ENCODE results near the gene MAP2K4. TPM values are rescaled to one million over a fixed set of nuclear protein-coding genes. Genes with fewer than 3 reads are reported as not detected.

MAP2K4 gene
- total RNA-seq, 1 donor from 2014 or later, result 22.9 TPM

DNA sequence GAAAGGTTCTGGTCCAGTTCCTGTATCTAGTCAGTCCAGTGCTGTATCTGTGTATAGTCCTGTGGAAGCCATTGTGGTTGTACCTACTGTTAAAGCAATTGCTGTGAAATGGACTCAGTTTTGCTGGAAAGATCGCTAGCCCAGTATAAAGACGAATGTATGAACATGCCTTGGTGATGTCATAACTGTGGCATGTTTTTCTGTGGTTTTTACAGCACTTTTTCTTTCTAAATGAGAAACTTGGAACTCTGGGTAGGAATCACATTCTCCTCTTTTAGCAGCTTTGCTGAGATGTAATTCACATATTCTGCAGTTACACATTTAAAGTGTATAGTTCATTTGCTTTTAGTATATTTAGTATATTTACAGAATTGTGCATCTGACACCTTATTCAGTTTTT lies 58.1 kb downstream of the MAP2K4 start:
- Mint-ChIP-seq H3K27me3 (ENCODE audit: unreplicated experiment) (no peaks in the 10 kb centered on the region), H3K36me3 (ENCODE audit: unreplicated experiment) (peaks cover 26% of the 10 kb centered on the region), H3K27ac (ENCODE audit: unreplicated experiment) (peak overlapping the region; percentile 83), H3K9me3 (ENCODE audit: unreplicated experiment) (no peaks in the 10 kb centered on the region), H3K4me3 (ENCODE audit: unreplicated experiment) (no peak overlapping the region), H3K4me1 (ENCODE audit: unreplicated experiment) (peaks cover 24% of the 10 kb centered on the region)
- no peak for DNase-seq (ENCODE audit: extremely low spot score, unreplicated experiment)
- TF ChIP-seq, protein P1, sequence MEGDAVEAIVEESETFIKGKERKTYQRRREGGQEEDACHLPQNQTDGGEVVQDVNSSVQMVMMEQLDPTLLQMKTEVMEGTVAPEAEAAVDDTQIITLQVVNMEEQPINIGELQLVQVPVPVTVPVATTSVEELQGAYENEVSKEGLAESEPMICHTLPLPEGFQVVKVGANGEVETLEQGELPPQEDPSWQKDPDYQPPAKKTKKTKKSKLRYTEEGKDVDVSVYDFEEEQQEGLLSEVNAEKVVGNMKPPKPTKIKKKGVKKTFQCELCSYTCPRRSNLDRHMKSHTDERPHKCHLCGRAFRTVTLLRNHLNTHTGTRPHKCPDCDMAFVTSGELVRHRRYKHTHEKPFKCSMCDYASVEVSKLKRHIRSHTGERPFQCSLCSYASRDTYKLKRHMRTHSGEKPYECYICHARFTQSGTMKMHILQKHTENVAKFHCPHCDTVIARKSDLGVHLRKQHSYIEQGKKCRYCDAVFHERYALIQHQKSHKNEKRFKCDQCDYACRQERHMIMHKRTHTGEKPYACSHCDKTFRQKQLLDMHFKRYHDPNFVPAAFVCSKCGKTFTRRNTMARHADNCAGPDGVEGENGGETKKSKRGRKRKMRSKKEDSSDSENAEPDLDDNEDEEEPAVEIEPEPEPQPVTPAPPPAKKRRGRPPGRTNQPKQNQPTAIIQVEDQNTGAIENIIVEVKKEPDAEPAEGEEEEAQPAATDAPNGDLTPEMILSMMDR (IDR thresholded peaks at IDR 0.05), result no peak

DNA sequence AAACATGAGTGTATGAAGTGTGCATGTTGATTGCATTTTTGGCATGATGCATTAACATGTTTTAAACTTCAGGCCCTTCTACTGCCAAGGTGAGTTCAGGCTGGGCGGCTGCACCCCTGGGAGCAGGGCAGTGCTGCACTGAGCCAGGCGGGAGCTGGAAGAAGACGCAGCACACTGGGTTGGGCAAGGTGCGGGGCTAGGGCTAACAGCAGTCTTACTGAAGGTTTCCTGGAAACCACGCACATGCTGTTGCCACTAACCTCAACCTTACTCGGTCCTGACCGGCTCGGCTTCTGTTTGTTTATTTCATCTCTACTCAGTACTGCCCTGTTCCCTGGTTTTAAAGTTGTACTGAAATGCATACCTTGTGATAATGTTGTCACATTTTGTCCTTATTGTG lies 61.0 kb downstream of the MAP2K4 start:
- TF ChIP-seq, protein P1 (IDR thresholded peaks at IDR 0.05), result no peak
- no peaks in the 10 kb centered on the region for H3K9me3 Mint-ChIP-seq (ENCODE audit: unreplicated experiment)
- no peaks in the 10 kb centered on the region for H3K27me3 Mint-ChIP-seq (ENCODE audit: unreplicated experiment)
- no peak overlapping the region for H3K4me3 Mint-ChIP-seq (ENCODE audit: unreplicated experiment)
- H3K4me1 Mint-ChIP-seq (ENCODE audit: unreplicated experiment), result peaks cover 24% of the 10 kb centered on the region
- no peak overlapping the region for H3K27ac Mint-ChIP-seq (ENCODE audit: unreplicated experiment)
- H3K36me3 Mint-ChIP-seq (ENCODE audit: unreplicated experiment), result peaks cover 26% of the 10 kb centered on the region
- DNase-seq (ENCODE audit: extremely low spot score, unreplicated experiment), result no peak

DNA sequence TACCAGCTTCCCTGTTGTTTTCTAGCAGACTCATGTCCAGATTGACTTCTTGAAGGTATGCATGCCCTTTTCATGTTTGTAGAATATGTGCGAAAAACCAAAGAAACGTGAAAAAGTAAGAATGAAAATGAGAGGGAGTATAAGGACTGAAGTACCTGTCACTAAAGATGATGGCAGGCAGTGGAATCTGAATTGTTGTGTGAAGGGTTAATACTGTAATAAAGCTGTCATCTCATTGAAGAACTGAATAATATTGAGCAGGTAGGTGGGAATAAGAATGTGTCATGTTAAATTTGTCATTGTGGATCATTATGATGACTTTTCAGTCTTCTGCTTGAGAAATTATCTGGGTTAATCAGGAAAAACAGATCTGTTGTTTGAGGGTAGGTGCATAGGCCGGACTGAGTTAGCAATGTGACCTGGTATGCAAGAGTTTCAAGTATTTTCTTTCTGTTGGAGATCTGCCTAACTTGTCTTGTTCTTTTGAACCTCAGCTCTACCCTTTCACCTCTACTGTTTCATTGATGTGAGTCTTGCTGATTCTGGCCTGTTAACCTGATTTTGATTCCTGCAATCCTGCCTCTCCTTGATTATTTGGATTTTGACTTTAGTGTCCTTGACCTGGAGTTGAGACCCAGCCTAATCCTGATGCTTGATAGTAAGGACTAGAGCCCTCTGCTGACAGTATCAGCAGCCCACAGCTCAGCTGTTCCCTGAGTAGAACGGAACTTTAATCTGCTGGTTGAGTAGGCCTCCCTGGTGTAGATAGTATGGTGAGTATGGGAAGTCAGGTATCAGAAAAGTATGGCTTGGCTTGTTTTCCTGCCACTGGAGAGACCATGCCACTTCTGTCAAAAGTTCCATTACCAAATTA lies 64.6 kb downstream of the MAP2K4 start:
- Mint-ChIP-seq H3K9me3 (ENCODE audit: unreplicated experiment) (no peaks in the 10 kb centered on the region), H3K36me3 (ENCODE audit: unreplicated experiment) (peaks cover 23% of the 10 kb centered on the region), H3K27ac (ENCODE audit: unreplicated experiment) (no peak overlapping the region), H3K4me3 (ENCODE audit: unreplicated experiment) (no peak overlapping the region), H3K27me3 (ENCODE audit: unreplicated experiment) (no peaks in the 10 kb centered on the region), H3K4me1 (ENCODE audit: unreplicated experiment) (peaks cover 21% of the 10 kb centered on the region)
- DNase-seq (ENCODE audit: extremely low spot score, unreplicated experiment), result no peak
- TF ChIP-seq, protein P1 (IDR thresholded peaks at IDR 0.05), result no peak

- Mint-ChIP-seq H3K4me3 (ENCODE audit: unreplicated experiment) (no peak overlapping the region), H3K36me3 (ENCODE audit: unreplicated experiment) (peaks cover 9% of the 10 kb centered on the region), H3K27me3 (ENCODE audit: unreplicated experiment) (no peaks in the 10 kb centered on the region), H3K27ac (ENCODE audit: unreplicated experiment) (no peak overlapping the region), H3K4me1 (ENCODE audit: unreplicated experiment) (peaks cover 18% of the 10 kb centered on the region), H3K9me3 (ENCODE audit: unreplicated experiment) (no peaks in the 10 kb centered on the region)
- TF ChIP-seq, protein P1 (IDR thresholded peaks at IDR 0.05), result no peak
- DNase-seq (ENCODE audit: extremely low spot score, unreplicated experiment), result no peak
These were observed 67.4 kb downstream of the MAP2K4 start for GRCh38 chr17:12088035-12088434.

- DNase-seq (ENCODE audit: extremely low spot score, unreplicated experiment), result no peak
- H3K27ac Mint-ChIP-seq (ENCODE audit: unreplicated experiment), result peak overlapping the region; percentile 86
- peaks cover 12% of the 10 kb centered on the region for H3K36me3 Mint-ChIP-seq (ENCODE audit: unreplicated experiment)
- no peaks in the 10 kb centered on the region for H3K9me3 Mint-ChIP-seq (ENCODE audit: unreplicated experiment)
- H3K4me3 Mint-ChIP-seq (ENCODE audit: unreplicated experiment), result peak overlapping the region; percentile 58
- TF ChIP-seq, protein P1 (IDR thresholded peaks at IDR 0.05), result no peak
- peaks cover 18% of the 10 kb centered on the region for H3K4me1 Mint-ChIP-seq (ENCODE audit: unreplicated experiment)
- no peaks in the 10 kb centered on the region for H3K27me3 Mint-ChIP-seq (ENCODE audit: unreplicated experiment)
These were observed 69.2 kb downstream of the MAP2K4 start for GRCh38 chr17:12089809-12090384.

Measured in osteocyte (in vitro differentiated cells).